GM19043 (cell line): ENCODE measurements around the gene TAMALIN.

Source experiments
- ATAC-seq: cut with Tn5 transposase; IDR thresholded peaks from one replicate; pipeline ENCODE4 v1.9.1; 2021; ENCODE audit warnings: low read depth; ENCODE audit not compliant: unreplicated experiment

Gene TAMALIN

DNA sequence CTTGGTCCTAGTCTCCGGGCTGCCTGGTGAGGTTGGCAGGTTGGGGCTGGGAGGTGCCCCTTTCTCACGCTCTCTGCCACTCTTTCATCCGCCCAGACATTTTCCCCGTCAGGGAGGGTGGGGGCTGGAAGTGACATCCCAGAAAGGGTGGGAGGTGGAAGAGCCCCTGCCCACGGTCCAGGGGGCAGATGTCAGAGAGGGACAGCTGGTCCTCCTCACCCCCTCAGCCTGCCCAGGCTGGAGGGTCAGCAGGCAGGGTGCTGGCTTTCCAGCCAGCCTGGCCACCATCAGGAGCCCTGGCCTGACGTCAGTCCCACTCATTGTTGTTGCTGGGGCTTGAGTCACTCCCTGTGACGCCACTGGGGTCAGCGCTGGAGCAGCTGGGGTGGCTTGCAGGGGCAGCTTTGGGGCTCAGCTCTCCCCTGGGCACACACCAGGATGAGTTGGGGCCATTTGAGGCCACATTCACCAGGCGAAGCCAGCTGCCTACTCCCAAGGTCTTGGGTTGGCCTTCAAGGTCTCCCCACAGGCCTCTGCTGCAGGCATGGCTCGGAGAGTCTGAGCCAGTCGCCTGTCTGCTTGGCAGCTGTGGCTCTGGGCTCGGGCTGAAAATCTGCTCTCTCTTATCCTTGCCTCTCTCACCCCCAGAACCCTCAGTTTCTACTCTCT is 57.4 kb downstream of the TAMALIN start:
- no peak for ATAC-seq
